HepG2 (cell line): ENCODE data around the gene AP3D1. TPM values are rescaled to one million over a fixed set of nuclear protein-coding genes. Genes with fewer than 3 reads are reported as not detected.

Experiments
- ATAC-seq: fragments of 200-7000 bp; cut with Tn5 transposase; 3 replicates; pipeline ENCODE4 v1.9.1; 2020; ENCODE audit warnings: mild to moderate bottlenecking, moderate library complexity
- BruUV-seq: library from RNA; stranded (reverse); fragments of 400-500 nt; replicated peaks from 2 replicates; lab custom pipeline; 2021; lab: Mats Ljungman, UMichigan
- CTCF ChIA-PET: fragments of 300-600 bp; formaldehyde crosslinking; extraction: SDS; loops from one replicate; lab custom pipeline; 2021; ENCODE audit warnings: low total read pairs, inconsistent platforms, low intra/inter-chr PET ratio; lab: Yijun Ruan, JAX
- POLR2A ChIA-PET: fragments of 350-600 bp; sonication (Branson Sonifier 250); formaldehyde crosslinking; loops from one replicate; lab custom pipeline; 2020; ENCODE audit warnings: antibody characterized with exemption, inconsistent platforms; lab: Yijun Ruan, JAX
- DNase-seq: peaks from one replicate; pipeline ENCODE4 v3.0.0-alpha.2; 2015; ENCODE audit warnings: low spot score
- FAIRE-seq: peaks from 3 replicates; lab custom pipeline; 2011; peaks lifted over from hg19 to GRCh38; lab: Jason Lieb, UNC
- H2AFZ ChIP-seq: one replicate; pipeline ENCODE4 v1.6.1; 2011; ENCODE audit warnings: low read length, inconsistent platforms
- H3K27ac ChIP-seq: fragments of 300-600 bp; 3 replicates; pipeline ENCODE4 v1.8.0; 2011; ENCODE audit warnings: mixed run types, mild to moderate bottlenecking, mixed read lengths, low read length, inconsistent platforms; ENCODE audit not compliant: insufficient read depth; ENCODE audit errors: extremely low read length
- H3K27me3 ChIP-seq, 2 experiments: fragments of 200-600 bp in 1 of 2; 2 replicates in 1 of 2; 3 replicates in 1 of 2; pipeline versions ENCODE4 v1.6.0 to v1.8.0; 2011; ENCODE audit warnings: low read length in 2 of 2, mild to moderate bottlenecking in 2 of 2, moderate library complexity in 2 of 2, inconsistent platforms in 1 of 2; ENCODE audit not compliant: insufficient read depth in 2 of 2, control insufficient read depth in 1 of 2
- H3K36me3 ChIP-seq, 2 experiments: fragments of 200-600 bp in 1 of 2; replicated peaks in 1 of 2; 2 replicates in 1 of 2; 3 replicates in 1 of 2; pipeline versions ENCODE4 v1.5.1 to v1.8.0; 2011; ENCODE audit warnings: low read length in 2 of 2, inconsistent platforms in 1 of 2; ENCODE audit not compliant: insufficient read depth in 2 of 2, control insufficient read depth in 1 of 2
- H3K4me1 ChIP-seq: 2 replicates; pipeline ENCODE4 v1.5.1; 2012; ENCODE audit warnings: low read length, inconsistent platforms; ENCODE audit not compliant: insufficient read depth
- H3K4me2 ChIP-seq: 2 replicates; pipeline ENCODE4 v1.6.0; 2011; ENCODE audit warnings: low read depth, low read length, inconsistent platforms
- H3K4me3 ChIP-seq, 3 experiments: fragments of 200-600 bp in 1 of 3; sonication (generic), shearing (Covaris generic) in 1 of 3; replicated peaks in 1 of 3; 2 replicates each; pipeline ENCODE4 v1.5.1; 2011 to 2016; ENCODE audit warnings: low read length in 3 of 3, inconsistent platforms in 2 of 3, low read depth in 2 of 3, mild to moderate bottlenecking in 2 of 3, control low read depth in 1 of 3, mixed read lengths in 1 of 3; ENCODE audit not compliant: insufficient read depth in 1 of 3
- H3K79me2 ChIP-seq: one replicate; pipeline ENCODE4 v1.6.1; 2011; ENCODE audit warnings: low read length, inconsistent platforms; ENCODE audit not compliant: insufficient read depth
- H3K9ac ChIP-seq: 2 replicates; pipeline ENCODE4 v1.6.0; 2011; ENCODE audit warnings: mild to moderate bottlenecking, low read depth, low read length, inconsistent platforms; ENCODE audit not compliant: insufficient read depth
- H3K9me3 ChIP-seq: 2 replicates; pipeline ENCODE4 v1.5.1; 2012; ENCODE audit warnings: mild to moderate bottlenecking, low read length
- H4K20me1 ChIP-seq: 2 replicates; pipeline ENCODE4 v1.6.0; 2011; ENCODE audit warnings: inconsistent platforms, mild to moderate bottlenecking, low read length, moderate library complexity; ENCODE audit not compliant: insufficient read depth
- AGO2 ChIP-seq: fragments of 200-400 bp; formaldehyde crosslinking; optimal IDR thresholded peaks from 2 replicates; pipeline ENCODE3; 2017; ENCODE audit warnings: mild to moderate bottlenecking, low read depth, low read length, moderate library complexity
- GLMP ChIP-seq: sonication (generic); formaldehyde crosslinking; IDR thresholded peaks from 2 replicates; pipeline ENCODE4 v1.9.0; 2021; ENCODE audit warnings: missing genetic modification reagents, mild to moderate bottlenecking, borderline replicate concordance
- ZBTB38 ChIP-seq: sonication (generic); formaldehyde crosslinking; IDR thresholded peaks from 2 replicates; pipeline ENCODE4 v1.5.1; 2020; ENCODE audit warnings: mild to moderate bottlenecking, missing genetic modification reagents
- ZKSCAN5 ChIP-seq: sonication (generic); formaldehyde crosslinking; IDR thresholded peaks from 2 replicates; pipeline ENCODE4 v1.5.1; 2020; ENCODE audit warnings: mild to moderate bottlenecking, missing genetic modification reagents
- ZNF883 ChIP-seq: sonication (generic); formaldehyde crosslinking; IDR thresholded peaks from 2 replicates; pipeline ENCODE4 v1.5.1; 2020; ENCODE audit warnings: mild to moderate bottlenecking, missing genetic modification reagents; ENCODE audit errors: not compliant biosample characterization
- WGBS: methylation state at CpG from one replicate; pipeline ENCODE4 v1.1.6; 2017; ENCODE audit warnings: low lambda C conversion rate; 5-methylcytosine and 5-hydroxymethylcytosine counted together
- in situ Hi-C: cut with HindIII; loops from 2 replicates; pipeline ENCODE4 v1.10.0; 2017; ENCODE audit warnings: low pct_unique_long_range_greater_than_20kb; ENCODE audit not compliant: extremely low pct_ligation_motif_present
- intact Hi-C: fragments of 100-400 bp; cut with micrococcal nuclease; formaldehyde crosslinking; loops from one replicate; pipeline ENCODE4 v1.10.0; 2022; ENCODE audit not compliant: unreplicated experiment
- polyA plus RNA-seq, 8 experiments: library from polyadenylated mRNA; depleted of rRNA in 3 of 8; stranded (reverse) in 7 of 8; unstranded in 1 of 8; fragments of >200 nt; fragmentation: Illumina TruSeq in 4 of 8; extraction: Trizol in 4 of 8; gene quantifications; 2 replicates each; pipeline versions ENCODE4 v1.2.1 to v1.2.3, GENCODE V29; 2011 to 2016; ENCODE audit warnings: low read depth in 4 of 8, missing spikeins in 1 of 8, mixed read lengths in 1 of 8; ENCODE audit not compliant: insufficient read depth in 1 of 8
- total RNA-seq, 5 experiments: library from RNA; depleted of rRNA; stranded (reverse); fragments of >200 nt; fragmentation: Illumina TruSeq; extraction: Trizol; gene quantifications; 2 replicates each; pipeline ENCODE4 v1.2.3, GENCODE V29; 2016; ENCODE audit warnings: low read depth in 1 of 5
- TF ChIP-seq, protein P1 (sequence below): sonication (generic); formaldehyde crosslinking; IDR thresholded peaks from 2 replicates; pipeline ENCODE4 v1.5.1; 2020; ENCODE audit warnings: missing genetic modification reagents, mild to moderate bottlenecking, borderline replicate concordance
- TF ChIP-seq, protein P2 (sequence below): sonication (generic); formaldehyde crosslinking; IDR thresholded peaks from 2 replicates; pipeline ENCODE4 v1.4.0; 2020; ENCODE audit warnings: low read depth, missing genetic modification reagents

Gene AP3D1
- total and polyA plus RNA-seq, 2 of the 13 experiments (the other 11 are each of a cell fraction or from before 2014, with no cell fraction given) = 68.0 to 82.6 TPM

DNA sequence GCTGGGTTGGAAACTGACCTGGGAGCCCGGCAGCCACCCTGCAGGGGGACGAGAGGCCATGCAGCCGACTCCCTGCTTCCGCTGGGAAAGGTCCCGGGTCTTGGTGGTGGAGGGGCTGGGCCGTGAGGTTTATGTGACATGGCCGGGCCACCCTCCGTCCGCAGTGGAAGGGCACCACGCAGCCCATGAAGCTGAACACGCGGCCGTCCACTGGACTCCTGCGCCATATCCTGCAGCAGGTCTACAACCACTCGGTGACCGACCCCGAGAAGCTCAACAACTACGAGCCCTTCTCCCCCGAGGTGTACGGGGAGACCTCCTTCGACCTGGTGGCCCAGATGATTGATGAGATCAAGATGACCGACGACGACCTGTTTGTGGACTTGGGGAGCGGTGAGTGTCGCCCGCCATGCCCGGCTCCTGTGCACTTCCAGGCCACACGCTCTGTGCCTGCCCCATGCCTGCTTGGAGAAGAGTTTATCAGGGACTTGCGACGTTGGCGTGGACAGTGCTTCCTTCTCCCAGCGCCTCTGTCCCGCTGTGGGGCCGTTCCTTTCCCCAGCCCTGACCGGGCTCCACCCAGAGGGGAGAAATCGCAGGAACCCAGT lies 39.6 kb upstream of the AP3D1 start:
- Histone ChIP-seq H4K20me1 (peaks cover 4% of the 10 kb centered on the region; the same call in 1 of the 2 replicates), H3K9ac (no peak overlapping the region), H3K36me3 (peaks cover 45 to 77% of the 10 kb centered on the region in 2 experiments; a peak in 4 of 5 replicates), H3K4me3 (no peak overlapping the region), H3K4me1 (no peaks in the 10 kb centered on the region), H3K9me3 (no peaks in the 10 kb centered on the region), H3K79me2 (peaks cover 15% of the 10 kb centered on the region), H2AFZ (no peak overlapping the region), H3K27me3 (no peaks in the 10 kb centered on the region; a peak in 1 of 5 replicates), H3K27ac (no peak overlapping the region), H3K4me2 (no peak overlapping the region)
- POLR2A ChIA-PET = no interaction called here
- CTCF ChIA-PET = no interaction called here
- intact Hi-C loops (no loop called here), in situ Hi-C loops (no loop called here)
- no peak for DNase-seq
- FAIRE-seq = no peak
- BruUV-seq = no TSS peak
- WGBS = 96% methylated on average over 30 of the region's 37 CpGs
- TF ChIP-seq ZBTB38 (CRISPR knock-in tag) (peak; percentile 50; the same call in 1 of the 2 replicates), GLMP (CRISPR knock-in tag) (no peak)
- ATAC-seq = no peak

DNA sequence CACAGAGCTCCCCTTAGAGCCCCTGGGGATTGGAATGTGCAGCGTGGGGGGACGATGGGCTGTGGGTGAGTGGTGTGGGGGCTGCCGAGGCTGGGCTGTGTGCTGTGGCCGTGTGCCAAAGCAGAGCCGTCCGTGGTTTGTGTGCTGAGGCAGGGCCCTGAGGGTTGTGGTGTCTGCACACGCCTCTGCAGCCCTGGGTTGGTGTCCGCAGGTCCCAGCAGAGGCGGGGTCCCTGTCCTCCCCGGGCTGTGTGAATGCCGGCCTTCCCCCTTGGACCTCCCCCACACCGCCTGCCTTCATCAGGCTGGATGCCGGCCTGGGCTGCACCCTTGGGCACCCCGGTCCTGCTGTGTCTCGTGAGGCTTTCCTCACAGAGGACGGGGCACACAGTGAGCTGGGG lies 38.5 kb upstream of the AP3D1 start:
- Histone ChIP-seq H3K27me3 (no peaks in the 10 kb centered on the region; a peak in 1 of 5 replicates), H3K9ac (no peak overlapping the region), H2AFZ (no peak overlapping the region), H4K20me1 (peaks cover 4% of the 10 kb centered on the region; the same call in 1 of the 2 replicates), H3K4me2 (no peak overlapping the region), H3K27ac (no peak overlapping the region), H3K79me2 (peaks cover 22% of the 10 kb centered on the region), H3K36me3 (peaks cover 41 to 76% of the 10 kb centered on the region in 2 experiments; a peak in 4 of 5 replicates), H3K4me3 (no peak overlapping the region), H3K4me1 (no peaks in the 10 kb centered on the region), H3K9me3 (no peaks in the 10 kb centered on the region)
- ATAC-seq (no peak), FAIRE-seq (no peak), DNase-seq (no peak)
- CTCF ChIA-PET = no interaction called here
- TF ChIP-seq AGO2 (peak; percentile 34), ZNF883 (CRISPR knock-in tag) (no peak), ZKSCAN5 (CRISPR knock-in tag) (no peak)
- TF ChIP-seq, protein P1, sequence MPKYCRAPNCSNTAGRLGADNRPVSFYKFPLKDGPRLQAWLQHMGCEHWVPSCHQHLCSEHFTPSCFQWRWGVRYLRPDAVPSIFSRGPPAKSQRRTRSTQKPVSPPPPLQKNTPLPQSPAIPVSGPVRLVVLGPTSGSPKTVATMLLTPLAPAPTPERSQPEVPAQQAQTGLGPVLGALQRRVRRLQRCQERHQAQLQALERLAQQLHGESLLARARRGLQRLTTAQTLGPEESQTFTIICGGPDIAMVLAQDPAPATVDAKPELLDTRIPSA (CRISPR knock-in tag) = no peak
- TF ChIP-seq, protein P2, sequence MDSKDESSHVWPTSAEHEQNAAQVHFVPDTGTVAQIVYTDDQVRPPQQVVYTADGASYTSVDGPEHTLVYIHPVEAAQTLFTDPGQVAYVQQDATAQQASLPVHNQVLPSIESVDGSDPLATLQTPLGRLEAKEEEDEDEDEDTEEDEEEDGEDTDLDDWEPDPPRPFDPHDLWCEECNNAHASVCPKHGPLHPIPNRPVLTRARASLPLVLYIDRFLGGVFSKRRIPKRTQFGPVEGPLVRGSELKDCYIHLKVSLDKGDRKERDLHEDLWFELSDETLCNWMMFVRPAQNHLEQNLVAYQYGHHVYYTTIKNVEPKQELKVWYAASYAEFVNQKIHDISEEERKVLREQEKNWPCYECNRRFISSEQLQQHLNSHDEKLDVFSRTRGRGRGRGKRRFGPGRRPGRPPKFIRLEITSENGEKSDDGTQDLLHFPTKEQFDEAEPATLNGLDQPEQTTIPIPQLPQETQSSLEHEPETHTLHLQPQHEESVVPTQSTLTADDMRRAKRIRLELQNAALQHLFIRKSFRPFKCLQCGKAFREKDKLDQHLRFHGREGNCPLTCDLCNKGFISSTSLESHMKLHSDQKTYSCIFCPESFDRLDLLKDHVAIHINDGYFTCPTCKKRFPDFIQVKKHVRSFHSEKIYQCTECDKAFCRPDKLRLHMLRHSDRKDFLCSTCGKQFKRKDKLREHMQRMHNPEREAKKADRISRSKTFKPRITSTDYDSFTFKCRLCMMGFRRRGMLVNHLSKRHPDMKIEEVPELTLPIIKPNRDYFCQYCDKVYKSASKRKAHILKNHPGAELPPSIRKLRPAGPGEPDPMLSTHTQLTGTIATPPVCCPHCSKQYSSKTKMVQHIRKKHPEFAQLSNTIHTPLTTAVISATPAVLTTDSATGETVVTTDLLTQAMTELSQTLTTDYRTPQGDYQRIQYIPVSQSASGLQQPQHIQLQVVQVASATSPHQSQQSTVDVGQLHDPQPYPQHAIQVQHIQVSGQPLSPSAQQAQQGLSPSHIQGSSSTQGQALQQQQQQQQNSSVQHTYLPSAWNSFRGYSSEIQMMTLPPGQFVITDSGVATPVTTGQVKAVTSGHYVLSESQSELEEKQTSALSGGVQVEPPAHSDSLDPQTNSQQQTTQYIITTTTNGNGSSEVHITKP (CRISPR knock-in tag) = no peak
- 97% methylated on average over 6 of the region's 16 CpGs for WGBS
- POLR2A ChIA-PET = no interaction called here
- intact Hi-C loops = no loop called here
- no TSS peak for BruUV-seq
- in situ Hi-C loops = no loop called here
